GM21576 (cell line): Measurements from ENCODE around the gene HOXD4.

Experiments
- ATAC-seq: cut with Tn5 transposase; IDR thresholded peaks from one replicate; pipeline ENCODE4 v1.9.1; 2021; ENCODE audit warnings: mild to moderate bottlenecking, moderate library complexity; ENCODE audit not compliant: unreplicated experiment

HOXD4 gene

DNA sequence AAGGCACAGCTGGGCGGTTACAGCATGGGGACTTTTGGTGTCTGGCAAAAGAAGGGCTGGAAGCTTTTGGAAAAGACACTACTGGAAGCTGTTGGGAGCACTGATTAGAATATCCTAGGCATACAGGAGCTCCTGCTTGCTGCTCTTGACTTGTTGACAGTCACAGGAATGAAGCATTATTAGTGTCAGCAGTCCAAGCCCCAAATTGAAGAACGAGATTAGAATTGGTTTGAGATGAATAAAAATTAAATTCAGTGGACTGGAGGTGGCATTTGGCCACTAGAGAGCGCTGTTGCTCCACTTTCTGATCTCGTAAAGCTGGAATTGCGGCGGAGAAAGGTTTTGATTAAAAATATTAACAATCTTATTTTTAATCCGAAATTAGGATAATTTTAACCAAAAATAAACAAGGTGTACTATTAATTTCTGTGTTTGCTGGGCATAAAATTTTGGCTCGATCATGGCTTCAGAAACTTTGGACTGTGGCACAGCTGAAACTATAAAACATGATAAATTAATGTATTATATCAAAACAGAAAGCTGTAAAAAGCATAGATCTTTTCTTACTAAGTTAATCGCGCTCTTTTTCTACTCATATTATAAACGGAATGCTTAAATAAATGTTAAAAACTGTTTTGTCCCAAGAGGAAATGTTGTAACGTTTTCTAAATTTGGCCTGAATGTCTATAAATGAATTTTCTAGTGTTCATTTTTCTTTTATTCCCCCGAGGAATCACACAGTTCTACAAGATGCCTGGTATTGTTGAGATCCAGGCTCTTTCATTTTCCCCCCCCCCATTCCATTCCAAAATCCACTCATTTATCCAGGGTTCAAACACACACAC is 24.2 kb upstream of the HOXD4 start:
- no peak for ATAC-seq

DNA sequence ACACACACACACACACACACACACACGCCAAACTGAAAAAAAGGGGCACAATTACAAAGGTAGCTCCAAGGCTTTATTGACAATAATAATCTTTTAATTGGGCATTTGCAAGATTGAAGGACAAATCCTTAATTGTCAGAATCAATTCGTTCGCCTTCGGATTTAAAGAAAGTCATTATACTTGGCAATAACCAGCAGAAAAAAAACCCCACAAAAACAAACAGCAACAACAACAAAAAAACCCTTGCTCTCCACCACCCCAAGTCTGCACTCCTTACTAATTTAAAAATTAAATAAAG is 23.6 kb upstream of the HOXD4 start:
- no peak for ATAC-seq

DNA sequence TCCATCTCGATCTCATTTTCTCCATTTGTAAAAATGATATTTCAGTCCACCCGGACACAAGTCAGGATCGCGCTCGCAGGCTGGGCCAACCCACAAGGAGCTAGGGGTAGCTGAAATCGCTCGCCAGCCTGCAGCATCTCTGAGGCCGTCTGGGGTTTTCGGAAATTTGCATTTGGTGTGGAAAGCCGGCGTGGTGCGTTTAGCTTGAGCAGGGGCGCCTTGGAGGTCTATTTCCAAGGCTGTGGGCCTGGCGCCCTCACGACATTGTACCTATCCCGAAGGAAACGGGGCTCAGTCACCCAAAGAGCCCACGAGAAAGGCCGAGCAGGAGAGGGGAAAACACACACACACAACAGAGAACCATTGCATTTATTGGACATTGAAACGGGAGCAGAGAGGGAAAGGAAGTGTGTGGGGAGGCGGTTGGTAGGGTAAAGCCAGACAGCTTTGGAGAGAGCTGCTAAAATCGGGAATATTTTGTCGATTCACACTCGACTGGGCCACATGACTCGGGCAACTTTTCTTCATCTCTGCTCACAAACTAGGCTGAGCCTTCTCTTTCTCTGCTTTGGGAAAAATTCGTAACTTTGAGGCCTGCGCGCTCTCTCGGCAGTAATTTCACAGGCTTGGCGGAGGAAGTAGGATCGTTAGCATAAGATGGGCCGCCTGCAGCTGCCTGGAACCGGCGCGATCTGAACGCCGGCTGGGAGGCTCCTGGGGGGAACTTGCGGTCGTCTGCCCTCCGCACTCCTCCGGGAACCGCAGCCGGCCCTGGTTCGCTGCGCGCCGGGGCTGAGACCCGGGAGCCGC is 23.0 kb upstream of the HOXD4 start:
- ATAC-seq = no peak

DNA sequence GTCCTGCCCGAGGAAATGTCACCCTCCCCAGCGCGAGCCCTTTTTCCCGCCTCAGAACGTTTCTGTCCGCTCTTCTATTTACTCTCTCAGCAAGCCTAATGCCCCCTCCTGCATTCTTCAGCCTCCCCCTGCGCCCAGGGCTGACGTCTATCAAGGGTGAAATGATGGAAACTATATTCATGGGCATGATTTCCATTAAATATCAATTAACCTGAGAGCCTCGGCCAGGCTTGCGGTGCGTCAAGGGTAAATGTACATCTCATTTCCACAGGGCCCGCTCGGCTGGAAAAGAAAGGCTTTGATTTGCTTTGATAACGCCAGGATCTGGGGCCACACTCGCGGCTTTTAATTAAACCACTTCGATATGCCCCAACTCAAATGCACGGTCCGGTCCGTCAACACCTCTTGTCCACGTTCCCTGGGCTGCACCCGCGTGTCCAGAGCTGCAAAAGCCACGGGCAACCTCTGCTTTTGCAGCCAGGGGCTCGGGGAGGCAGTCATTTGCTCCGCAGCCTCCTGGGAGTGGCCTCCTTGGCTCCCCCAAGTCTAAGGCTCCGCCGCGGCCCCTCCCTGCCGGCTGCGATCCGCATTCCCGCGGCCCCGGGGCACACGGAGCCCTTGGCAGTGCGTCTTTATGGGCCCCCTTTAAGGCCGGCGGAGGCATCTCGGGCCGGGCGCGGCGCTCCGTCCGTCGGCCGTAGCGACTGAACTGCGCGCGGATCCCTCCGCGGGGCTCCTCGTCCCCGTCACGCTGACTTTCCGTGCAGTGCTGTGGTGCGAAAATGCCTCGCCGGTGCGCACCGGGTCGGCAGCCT is 22.2 kb upstream of the HOXD4 start, which contains the start of gene HOXD8:
HOXD8 (plus strand) TSS at position 724 of the 815 bp plus-strand sequence. CDS start 662 bp downstream, outside the sequence.
- ATAC-seq = no peak

DNA sequence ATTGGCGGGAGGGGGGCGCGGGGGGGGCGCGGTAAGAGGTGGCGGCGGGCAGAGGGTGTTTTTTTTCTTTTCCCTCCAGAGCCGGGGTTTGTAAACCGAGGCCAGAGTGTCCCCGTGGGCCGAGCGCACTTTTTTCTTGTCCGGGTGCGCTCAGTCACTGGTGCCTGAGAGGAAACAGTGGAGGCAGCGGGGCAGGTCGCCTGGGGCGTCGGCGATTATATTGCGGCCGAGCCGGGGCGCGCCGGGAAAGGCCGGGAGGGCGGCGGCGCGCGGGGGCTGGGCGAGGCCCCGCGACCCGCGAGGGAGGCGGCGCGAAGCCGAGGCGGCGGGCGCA is 21.6 kb upstream of the HOXD4 start:
- no peak for ATAC-seq

DNA sequence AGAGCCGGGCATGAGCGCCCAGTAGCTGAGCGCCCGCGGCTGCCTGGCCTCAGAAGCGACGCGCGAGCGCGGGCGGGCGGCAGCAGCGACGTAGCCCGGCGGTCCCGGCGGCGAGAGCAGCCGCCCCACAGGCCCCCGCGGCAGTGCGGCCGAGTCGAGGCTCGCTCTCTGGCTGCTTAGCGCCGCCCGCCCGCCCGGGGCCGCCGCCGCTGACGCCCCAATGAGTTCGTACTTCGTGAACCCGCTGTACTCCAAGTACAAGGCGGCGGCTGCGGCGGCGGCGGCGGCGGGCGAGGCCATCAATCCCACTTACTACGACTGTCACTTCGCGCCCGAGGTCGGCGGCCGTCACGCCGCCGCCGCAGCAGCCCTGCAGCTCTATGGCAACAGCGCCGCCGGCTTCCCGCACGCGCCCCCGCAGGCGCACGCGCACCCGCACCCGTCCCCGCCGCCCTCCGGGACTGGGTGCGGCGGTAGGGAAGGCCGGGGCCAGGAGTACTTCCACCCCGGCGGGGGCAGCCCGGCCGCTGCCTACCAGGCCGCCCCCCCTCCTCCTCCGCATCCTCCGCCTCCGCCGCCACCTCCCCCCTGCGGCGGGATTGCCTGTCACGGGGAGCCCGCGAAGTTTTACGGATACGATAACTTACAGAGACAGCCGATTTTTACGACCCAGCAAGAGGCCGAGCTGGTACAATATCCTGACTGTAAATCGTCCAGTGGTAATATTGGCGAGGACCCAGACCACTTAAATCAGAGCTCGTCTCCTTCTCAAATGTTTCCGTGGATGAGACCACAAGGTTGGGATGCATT is 21.0 kb upstream of the HOXD4 start:
- ATAC-seq = no peak

DNA sequence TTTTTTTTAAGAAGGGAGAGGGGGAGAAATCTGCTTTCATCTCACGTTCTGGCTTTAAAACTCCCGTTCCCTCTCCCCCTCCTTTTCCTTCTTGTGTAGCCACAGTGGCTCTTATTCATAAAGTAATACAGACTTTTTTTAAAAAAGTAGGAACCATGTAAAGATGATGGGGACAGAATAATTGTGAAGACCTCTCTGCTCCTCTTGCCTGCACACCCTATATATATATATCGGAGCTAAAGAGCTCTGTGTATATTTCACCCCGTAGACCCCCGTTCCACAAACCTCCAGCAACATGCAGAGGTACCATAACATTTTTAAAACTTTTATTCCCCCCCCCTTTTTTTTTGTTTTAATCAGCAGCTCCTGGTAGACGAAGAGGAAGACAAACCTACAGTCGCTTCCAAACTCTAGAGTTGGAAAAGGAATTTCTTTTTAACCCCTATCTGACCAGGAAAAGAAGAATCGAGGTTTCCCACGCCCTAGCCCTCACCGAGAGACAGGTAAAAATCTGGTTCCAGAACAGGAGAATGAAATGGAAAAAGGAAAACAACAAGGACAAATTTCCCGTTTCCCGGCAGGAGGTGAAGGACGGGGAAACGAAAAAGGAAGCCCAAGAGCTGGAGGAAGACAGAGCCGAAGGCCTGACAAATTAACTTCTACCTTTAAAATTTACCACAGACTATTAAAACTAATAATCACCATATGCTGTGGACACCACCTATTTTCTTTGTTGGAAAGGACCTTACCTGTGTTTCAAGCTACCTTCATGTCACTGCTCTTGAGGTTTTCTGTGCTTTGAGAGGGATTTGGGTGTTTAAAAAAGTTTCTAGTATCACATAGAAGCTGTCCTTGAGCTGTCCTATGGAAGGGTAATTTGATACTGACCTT is 20.1 kb upstream of the HOXD4 start:
- ATAC-seq = no peak

DNA sequence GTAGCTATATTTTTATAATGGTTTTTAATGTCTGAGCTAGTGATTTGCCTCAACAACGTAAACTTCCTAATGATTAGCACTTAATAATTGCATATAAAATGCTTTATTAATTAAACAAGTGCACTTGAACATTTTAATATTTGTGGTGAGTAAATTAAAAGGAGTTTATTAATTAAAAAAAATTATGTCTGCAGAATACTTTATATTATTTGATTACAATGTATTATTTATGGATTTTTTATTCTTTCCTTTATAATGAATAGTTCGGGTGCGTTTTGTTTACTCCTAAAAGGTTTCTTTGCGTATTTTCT is 19.5 kb upstream of the HOXD4 start:
- no peak for ATAC-seq

DNA sequence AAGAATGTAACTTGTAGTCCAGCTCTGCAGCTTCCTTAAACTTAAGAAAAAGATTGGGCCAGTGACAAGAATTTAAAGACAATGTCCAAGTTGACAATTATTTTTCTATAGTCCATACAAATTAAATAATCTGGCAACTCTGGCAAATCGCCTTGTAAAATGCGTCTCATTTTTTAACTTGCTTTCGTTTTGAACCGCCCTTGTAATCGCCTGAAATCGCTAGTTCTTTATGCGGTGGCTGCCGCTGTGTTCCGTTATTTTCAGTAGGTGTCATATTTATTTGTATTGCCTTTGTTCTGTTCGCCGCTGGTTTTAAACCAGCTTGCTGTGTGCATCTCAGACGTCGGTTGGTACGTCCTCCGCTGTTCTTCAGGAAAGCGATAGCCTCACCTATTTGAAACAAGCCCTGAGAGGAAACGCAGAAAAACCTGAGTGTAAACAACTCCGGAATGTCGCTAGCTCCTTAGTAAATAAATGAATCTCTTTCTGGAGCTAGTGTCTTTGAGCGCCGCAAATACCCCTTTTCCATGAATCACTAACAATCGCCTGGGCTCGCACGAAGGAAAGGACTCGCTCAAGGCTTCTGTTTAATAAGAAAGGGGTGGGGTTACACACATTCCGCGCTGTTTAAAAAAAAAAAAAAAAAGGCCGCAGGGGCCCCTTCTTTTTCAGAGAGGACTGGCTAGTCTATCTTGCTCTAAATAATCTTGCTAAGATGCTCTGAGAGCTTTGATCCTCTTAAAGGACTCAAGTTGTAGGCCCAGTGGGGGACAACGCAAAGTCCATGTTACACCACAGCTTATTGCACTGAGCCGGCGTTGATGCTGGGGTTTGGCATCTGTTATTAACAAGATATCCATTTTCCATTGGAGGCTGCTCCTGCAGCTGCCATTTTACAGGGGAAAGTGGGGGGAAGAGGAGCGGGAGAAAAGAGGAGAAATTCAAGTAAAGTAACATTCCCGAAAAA is 18.9 kb upstream of the HOXD4 start:
- no peak for ATAC-seq

DNA sequence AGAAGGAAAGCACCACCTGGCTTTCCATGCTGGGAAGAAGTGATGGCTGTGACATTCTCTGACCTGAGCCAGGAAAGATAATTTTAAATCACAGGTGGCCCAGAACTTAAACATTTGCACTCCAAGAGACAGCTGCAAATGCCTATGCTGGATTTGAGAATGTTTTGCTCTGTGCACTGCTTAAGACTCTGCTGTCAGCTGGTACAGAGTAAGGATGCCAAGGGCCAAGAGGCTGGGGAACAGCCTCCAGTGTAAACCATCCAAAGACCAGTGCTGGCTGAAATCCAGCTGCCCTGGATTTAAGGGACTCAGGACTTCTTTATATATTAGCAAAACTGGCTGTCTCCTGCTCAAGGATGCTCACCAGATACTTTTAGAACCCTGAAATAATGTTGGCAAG is 18.0 kb upstream of the HOXD4 start:
- no peak for ATAC-seq

DNA sequence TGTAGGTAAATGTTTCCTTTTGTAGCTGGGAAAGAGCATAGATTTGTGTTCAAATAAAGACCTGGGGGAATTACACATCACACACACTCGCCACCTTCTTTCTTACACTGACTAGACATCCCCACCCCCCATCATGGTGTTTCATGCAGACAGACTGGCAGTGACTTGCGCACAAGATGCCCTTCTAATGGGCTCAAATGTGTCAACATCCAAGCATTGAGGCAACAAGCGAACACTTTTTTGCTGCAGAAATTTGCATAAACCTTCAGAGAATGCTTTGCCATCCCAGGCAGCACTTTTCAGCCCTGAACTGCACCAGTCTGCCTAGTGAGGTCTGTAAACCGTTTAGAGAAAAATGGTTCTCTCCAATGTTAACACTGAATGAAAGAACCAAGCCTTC is 17.3 kb upstream of the HOXD4 start:
- ATAC-seq = no peak

DNA sequence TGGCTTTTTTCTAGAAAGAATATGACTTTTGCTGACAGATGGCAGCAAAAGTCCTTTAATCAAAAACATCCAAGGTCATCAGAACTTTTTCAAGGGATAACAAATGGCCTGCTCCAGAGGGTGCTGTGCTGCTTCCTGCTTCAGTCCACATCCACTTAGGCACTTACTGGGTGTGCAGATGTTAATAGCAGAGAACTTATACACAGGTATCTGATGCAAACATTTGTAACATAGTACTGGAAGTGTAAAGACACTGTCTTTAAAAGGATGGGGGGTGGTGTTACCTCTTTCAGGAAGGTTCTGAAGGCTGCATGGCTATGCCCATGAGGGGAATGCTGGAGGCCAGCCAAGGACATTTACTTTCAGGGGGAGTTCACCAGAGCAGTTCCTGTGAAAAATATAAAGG is 16.3 kb upstream of the HOXD4 start:
- no peak for ATAC-seq

DNA sequence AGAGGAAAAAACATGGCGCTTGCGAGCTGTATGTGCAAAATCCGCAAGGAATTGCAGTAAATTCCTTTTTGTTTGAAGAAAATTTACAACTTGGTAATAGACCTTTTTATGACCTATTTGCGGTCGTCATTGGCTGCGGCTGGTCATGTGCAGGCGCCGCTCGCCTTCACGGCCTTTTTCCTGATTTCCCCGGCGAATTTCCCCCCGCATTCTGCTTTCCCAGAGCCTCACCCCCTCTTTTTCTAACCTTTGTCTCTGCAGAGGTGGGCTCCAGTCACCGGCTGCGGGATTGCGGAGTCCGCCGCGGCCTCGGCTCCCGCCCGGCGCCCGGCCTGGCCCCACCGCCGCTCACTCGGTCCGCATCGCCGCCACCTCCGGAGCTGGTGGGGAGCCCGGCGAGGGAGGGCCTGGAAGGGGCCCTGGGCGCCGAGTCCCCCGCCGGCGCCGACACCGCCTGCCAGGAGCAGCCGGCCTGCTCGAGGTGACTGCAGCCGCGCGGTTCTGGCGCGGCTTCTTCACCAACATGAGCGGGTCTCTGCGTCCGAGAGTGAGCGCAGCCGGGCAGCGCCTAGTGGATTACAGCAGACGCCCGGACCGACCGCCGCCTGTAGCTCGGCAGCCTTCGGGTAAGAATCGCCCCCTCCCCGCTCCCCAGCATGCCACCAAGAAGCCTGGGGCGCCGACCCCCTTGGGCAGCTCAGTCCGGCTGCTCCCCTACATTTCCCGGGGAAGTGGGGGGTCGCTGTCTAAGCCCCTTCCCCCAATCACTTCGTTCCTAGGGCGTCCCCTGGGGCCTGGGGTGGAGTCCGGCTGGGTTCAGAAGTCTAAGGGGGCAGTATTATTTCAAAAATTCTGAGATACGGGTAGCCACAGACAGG is 14.7 kb upstream of the HOXD4 start:
- ATAC-seq = no peak

DNA sequence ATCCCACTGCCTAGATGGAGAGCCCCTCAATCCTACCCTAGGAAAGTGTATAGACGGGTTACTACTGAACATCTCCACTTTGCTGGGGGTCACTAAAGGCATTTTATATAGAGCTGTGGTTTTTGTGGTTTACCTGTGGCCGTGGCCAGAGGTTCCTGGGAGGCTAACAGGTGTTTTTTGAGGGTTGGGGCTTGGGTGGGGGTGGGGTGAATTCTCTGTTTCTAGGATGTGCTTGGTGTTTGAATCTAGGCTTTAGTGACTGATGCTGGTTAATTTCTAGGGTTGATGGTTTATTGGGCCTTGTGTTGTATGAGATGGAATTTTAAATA is 14.1 kb upstream of the HOXD4 start:
- no peak for ATAC-seq

DNA sequence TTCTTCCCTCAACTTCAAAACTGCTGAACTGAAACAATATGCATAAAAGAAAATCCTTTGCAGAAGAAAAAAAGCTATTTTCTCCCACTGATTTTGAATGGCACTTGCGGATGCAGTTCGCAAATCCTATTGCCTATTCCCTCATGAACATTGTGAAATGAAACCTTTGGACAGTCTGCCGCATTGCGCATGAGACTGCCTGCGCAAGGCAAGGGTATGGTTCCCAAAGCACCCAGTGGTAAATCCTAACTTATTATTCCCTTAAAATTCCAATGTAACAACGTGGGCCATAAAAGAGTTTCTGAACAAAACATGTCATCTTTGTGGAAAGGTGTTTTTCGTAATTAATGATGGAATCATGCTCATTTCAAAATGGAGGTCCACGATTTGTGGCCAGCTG is 13.4 kb upstream of the HOXD4 start:
- ATAC-seq = no peak

DNA sequence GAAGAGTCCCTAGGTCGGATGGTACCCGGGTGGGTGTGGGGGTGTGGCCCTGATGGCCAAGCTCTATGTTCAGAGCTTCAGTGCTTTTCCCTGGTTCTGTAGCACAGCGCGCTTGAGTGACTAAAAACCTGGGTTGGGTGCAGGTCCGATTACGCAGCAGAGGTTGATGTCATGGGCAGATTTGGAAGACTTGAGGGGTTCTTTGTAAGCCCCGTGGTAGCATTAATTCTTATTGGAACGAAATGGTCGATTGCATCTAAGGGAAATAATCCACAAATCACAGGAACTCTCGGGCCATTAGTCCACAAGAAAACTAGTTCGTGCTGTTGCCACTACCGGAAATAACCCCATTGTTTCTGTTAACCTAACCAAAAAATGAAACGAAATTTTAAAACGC is 12.8 kb upstream of the HOXD4 start:
- ATAC-seq = no peak

DNA sequence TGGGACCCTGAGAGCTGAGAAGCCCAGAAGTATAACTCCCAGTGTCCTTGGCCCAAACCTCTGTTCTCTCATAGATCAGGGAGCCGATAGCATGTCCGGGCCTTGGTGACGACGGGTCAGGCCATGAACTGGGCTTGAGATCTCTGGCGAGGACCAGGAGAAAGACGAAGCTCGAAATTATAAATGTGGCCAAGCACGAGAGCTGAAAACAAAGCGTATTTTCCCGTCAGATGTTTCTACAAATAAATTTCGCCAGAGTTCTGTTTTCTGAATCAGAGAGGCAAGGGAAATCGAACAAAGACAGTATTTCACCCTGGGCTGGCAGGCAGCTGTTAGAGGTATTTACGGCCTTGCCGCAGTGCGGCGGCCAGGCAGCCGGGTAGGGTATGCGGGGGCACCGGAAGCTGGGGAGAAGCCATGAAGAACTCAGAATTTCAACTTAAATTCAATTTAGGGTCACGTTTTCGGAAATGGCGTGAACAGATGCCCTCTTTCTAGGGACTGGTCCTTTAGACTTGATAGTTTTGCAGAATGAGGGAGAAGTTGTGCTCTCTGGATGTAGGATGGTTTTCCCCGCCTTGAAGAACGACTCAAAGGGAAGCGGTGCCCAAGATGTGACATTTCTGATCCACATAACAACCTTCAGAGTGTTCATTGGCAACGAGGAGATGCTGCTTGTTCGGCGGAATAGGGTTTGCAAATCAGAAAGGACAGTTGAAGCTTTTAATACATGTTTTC is 12.3 kb upstream of the HOXD4 start:
- no peak for ATAC-seq
